OCI-LY7 (cell line): ENCODE results near the gene ZNF79.

Experiments
- EZH2phosphoT487 ChIP-seq: fragments of 200-600 bp; sonication (generic); IDR thresholded peaks from 2 replicates; pipeline ENCODE4 v1.6.1; 2018; ENCODE audit warnings: low read depth, borderline replicate concordance, mild to moderate bottlenecking, mixed run types, antibody characterized with exemption, low read length, moderate library complexity, mixed read lengths
- TF ChIP-seq, protein P1 (sequence below): fragments of 200-600 bp; sonication (generic); conservative IDR thresholded peaks from 2 replicates; pipeline ENCODE4 v1.5.1; 2014; ENCODE audit warnings: mild to moderate bottlenecking, antibody characterized with exemption, low read length, moderate library complexity, mixed read lengths

DNA sequence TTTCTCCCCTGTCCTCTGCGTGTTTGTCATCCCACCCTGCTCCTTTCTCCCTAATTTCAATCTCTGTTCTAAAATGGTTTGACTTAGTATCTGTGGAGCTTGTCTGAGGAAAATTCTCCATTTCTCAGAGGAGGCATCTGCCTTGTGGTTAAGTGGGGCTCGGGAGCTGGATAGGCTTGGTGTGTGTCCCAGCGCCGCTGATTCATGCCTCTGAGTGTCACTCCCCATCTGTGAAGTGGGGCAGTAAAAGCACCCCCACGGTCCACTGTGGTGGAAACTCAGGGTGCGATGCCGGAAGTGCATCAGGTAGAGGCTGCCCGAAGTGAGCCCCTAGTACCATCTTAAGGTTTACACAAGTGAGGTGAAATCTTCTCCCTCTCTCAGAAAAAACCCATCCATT lies 64.8 kb downstream of the ZNF79 start:
- TF ChIP-seq, protein P1, sequence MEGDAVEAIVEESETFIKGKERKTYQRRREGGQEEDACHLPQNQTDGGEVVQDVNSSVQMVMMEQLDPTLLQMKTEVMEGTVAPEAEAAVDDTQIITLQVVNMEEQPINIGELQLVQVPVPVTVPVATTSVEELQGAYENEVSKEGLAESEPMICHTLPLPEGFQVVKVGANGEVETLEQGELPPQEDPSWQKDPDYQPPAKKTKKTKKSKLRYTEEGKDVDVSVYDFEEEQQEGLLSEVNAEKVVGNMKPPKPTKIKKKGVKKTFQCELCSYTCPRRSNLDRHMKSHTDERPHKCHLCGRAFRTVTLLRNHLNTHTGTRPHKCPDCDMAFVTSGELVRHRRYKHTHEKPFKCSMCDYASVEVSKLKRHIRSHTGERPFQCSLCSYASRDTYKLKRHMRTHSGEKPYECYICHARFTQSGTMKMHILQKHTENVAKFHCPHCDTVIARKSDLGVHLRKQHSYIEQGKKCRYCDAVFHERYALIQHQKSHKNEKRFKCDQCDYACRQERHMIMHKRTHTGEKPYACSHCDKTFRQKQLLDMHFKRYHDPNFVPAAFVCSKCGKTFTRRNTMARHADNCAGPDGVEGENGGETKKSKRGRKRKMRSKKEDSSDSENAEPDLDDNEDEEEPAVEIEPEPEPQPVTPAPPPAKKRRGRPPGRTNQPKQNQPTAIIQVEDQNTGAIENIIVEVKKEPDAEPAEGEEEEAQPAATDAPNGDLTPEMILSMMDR, result no peak
- no peak for TF ChIP-seq EZH2phosphoT487
